H9 (cell line): Measurements from ENCODE around the gene ATP2A1. TPM values are rescaled to one million over a fixed set of nuclear protein-coding genes. Genes with fewer than 3 reads are reported as not detected.
A peak's percentile ranks its signal among the peaks of the same experiment; 100 is the strongest.

ENCODE experiments used
- DNase-seq: peaks from one replicate; pipeline ENCODE4 v3.0.0-alpha.2; 2017
- H2AFZ ChIP-seq: one replicate; pipeline ENCODE4 v1.6.1; 2013; ENCODE audit warnings: mild to moderate bottlenecking, low read length, control low read depth, moderate library complexity
- H2AK5ac ChIP-seq: 2 replicates; pipeline ENCODE4 v1.6.1; 2013; ENCODE audit warnings: low read length, control low read depth, mixed read lengths; ENCODE audit not compliant: insufficient read length
- H2BK120ac ChIP-seq: one replicate; pipeline ENCODE4 v1.6.1; 2013; ENCODE audit warnings: low read depth, mild to moderate bottlenecking, low read length, control low read depth, inconsistent platforms; ENCODE audit not compliant: poor library complexity, severe bottlenecking
- H2BK12ac ChIP-seq: 2 replicates; pipeline ENCODE4 v1.6.1; 2013; ENCODE audit warnings: low read length, control low read depth, mixed read lengths, low read depth; ENCODE audit not compliant: insufficient read length
- H2BK15ac ChIP-seq: 2 replicates; pipeline ENCODE4 v1.6.1; 2013; ENCODE audit warnings: low read depth, low read length, control low read depth
- H2BK20ac ChIP-seq: one replicate; pipeline ENCODE4 v1.6.1; 2013; ENCODE audit warnings: low read depth, mild to moderate bottlenecking, low read length, control low read depth, inconsistent platforms; ENCODE audit not compliant: poor library complexity, severe bottlenecking
- H2BK5ac ChIP-seq: 2 replicates; pipeline ENCODE4 v1.6.1; 2013; ENCODE audit warnings: low read length, control low read depth, mixed read lengths; ENCODE audit not compliant: insufficient read length
- H3K14ac ChIP-seq: 2 replicates; pipeline ENCODE4 v1.6.1; 2013; ENCODE audit warnings: low read length, control low read depth; ENCODE audit not compliant: insufficient read depth
- H3K18ac ChIP-seq: 2 replicates; pipeline ENCODE4 v1.6.1; 2013; ENCODE audit warnings: low read depth, mild to moderate bottlenecking, mixed read lengths, low read length, control low read depth; ENCODE audit not compliant: insufficient read length
- H3K23ac ChIP-seq: 2 replicates; pipeline ENCODE4 v1.6.1; 2013; ENCODE audit warnings: low read length, control low read depth, mixed read lengths, low read depth; ENCODE audit not compliant: insufficient read length
- H3K23me2 ChIP-seq: 2 replicates; pipeline ENCODE4 v1.6.1; 2013; ENCODE audit warnings: low read depth, mild to moderate bottlenecking, mixed read lengths, low read length, control low read depth; ENCODE audit not compliant: insufficient read length, poor library complexity, severe bottlenecking
- H3K27ac ChIP-seq: 2 replicates; pipeline ENCODE4 v1.5.1; 2013; ENCODE audit warnings: low read length, control low read depth, mixed read lengths, low read depth; ENCODE audit not compliant: insufficient read length
- H3K27me3 ChIP-seq: 2 replicates; pipeline ENCODE4 v1.6.1; 2013; ENCODE audit warnings: low read length, control low read depth, inconsistent platforms; ENCODE audit not compliant: insufficient read depth
- H3K4ac ChIP-seq: 2 replicates; pipeline ENCODE4 v1.6.1; 2013; ENCODE audit warnings: low read depth, mild to moderate bottlenecking, control low read depth, inconsistent platforms, low read length, moderate library complexity
- H3K4me1 ChIP-seq: 2 replicates; pipeline ENCODE4 v1.6.1; 2013; ENCODE audit warnings: low read length, control low read depth, inconsistent platforms; ENCODE audit not compliant: insufficient read depth
- H3K4me2 ChIP-seq: 2 replicates; pipeline ENCODE4 v1.6.1; 2013; ENCODE audit warnings: low read length, control low read depth, mixed read lengths; ENCODE audit not compliant: insufficient read length, insufficient read depth
- H3K56ac ChIP-seq: 2 replicates; pipeline ENCODE4 v1.6.1; 2013; ENCODE audit warnings: low read depth, mild to moderate bottlenecking, mixed read lengths, low read length, control low read depth; ENCODE audit not compliant: insufficient read length
- H3K79me1 ChIP-seq: 2 replicates; pipeline ENCODE4 v1.6.1; 2013; ENCODE audit warnings: low read depth, mild to moderate bottlenecking, moderate library complexity, low read length, control low read depth, inconsistent platforms; ENCODE audit not compliant: insufficient read depth, poor library complexity, severe bottlenecking
- H3K79me2 ChIP-seq: 2 replicates; pipeline ENCODE4 v1.6.1; 2013; ENCODE audit warnings: low read length, control low read depth, inconsistent platforms; ENCODE audit not compliant: insufficient read depth
- H3K9ac ChIP-seq: 2 replicates; pipeline ENCODE4 v1.6.1; 2013; ENCODE audit warnings: low read length, control low read depth, mixed read lengths; ENCODE audit not compliant: insufficient read length; ENCODE audit errors: extremely low read depth
- H3K9me3 ChIP-seq: one replicate; pipeline ENCODE4 v1.6.1; 2013; ENCODE audit warnings: low read depth, low read length, inconsistent platforms; ENCODE audit not compliant: control insufficient read depth
- H3T11ph ChIP-seq: one replicate; pipeline ENCODE4 v1.6.1; 2013; ENCODE audit warnings: mild to moderate bottlenecking, low read length, control low read depth, inconsistent platforms
- H4K20me1 ChIP-seq: one replicate; pipeline ENCODE4 v1.6.1; 2013; ENCODE audit not compliant: control insufficient read depth, insufficient read length, insufficient read depth
- H4K5ac ChIP-seq: 2 replicates; pipeline ENCODE4 v1.6.1; 2013; ENCODE audit warnings: low read depth, mild to moderate bottlenecking, mixed read lengths, low read length, control low read depth; ENCODE audit not compliant: insufficient read length
- H4K8ac ChIP-seq: replicated peaks from 2 replicates; pipeline ENCODE4 v1.6.1; 2013; ENCODE audit warnings: low read length, control low read depth, mixed read lengths, low read depth; ENCODE audit not compliant: insufficient read length
- H4K91ac ChIP-seq: 2 replicates; pipeline ENCODE4 v1.6.1; 2013; ENCODE audit warnings: low read depth, mild to moderate bottlenecking, moderate library complexity, mixed read lengths, low read length, control low read depth; ENCODE audit not compliant: insufficient read length
- H3K27ac Mint-ChIP-seq, 3 experiments: 2 replicates in 2 of 3; 3 replicates in 1 of 3; pipeline ENCODE4 v1.8.0; 2020 to 2021; ENCODE audit warnings: mixed read lengths in 3 of 3, mild to moderate bottlenecking in 1 of 3, moderate library complexity in 1 of 3
- H3K27me3 Mint-ChIP-seq: 2 replicates; pipeline ENCODE4 v1.8.0; 2021; ENCODE audit warnings: low read depth, mild to moderate bottlenecking, moderate library complexity, mixed read lengths
- H3K36me3 Mint-ChIP-seq, 3 experiments: 2 replicates in 2 of 3; 3 replicates in 1 of 3; pipeline ENCODE4 v1.8.0; 2020 to 2021; ENCODE audit warnings: low read depth in 3 of 3, mixed read lengths in 3 of 3; ENCODE audit not compliant: insufficient read depth in 1 of 3
- H3K4me1 Mint-ChIP-seq, 2 experiments: 2 replicates each; pipeline ENCODE4 v1.8.0; 2020; ENCODE audit warnings: mixed read lengths in 2 of 2
- H3K4me3 Mint-ChIP-seq, 2 experiments: 2 replicates in 1 of 2; 3 replicates in 1 of 2; pipeline ENCODE4 v1.8.0; 2020 to 2021; ENCODE audit warnings: mild to moderate bottlenecking in 2 of 2, mixed read lengths in 2 of 2, moderate library complexity in 1 of 2
- H3K9me3 Mint-ChIP-seq, 2 experiments: 2 replicates in 1 of 2; 3 replicates in 1 of 2; pipeline ENCODE4 v1.8.0; 2020; ENCODE audit warnings: mild to moderate bottlenecking in 2 of 2, mixed read lengths in 2 of 2, moderate library complexity in 1 of 2
- CTCF ChIP-seq: fragments of 200-600 bp; sonication (generic); conservative IDR thresholded peaks from 3 replicates; pipeline ENCODE4 v1.8.0; 2021; ENCODE audit warnings: antibody characterized with exemption, mild to moderate bottlenecking
- WGBS: extraction: QIAGEN DNeasy Blood & Tissue Kit; methylation state at CpG from one replicate; pipeline ENCODE4 v1.1.7; 2013; ENCODE audit warnings: missing lambda C conversion rate, low lambda C conversion rate, mixed read lengths; ENCODE audit not compliant: insufficient read length; ENCODE audit errors: extremely low coverage; 5-methylcytosine and 5-hydroxymethylcytosine counted together
- total RNA-seq: library from RNA; stranded (reverse); gene quantifications from 2 replicates; pipeline ENCODE4 v1.2.1, GENCODE V29; 2021

ATP2A1 gene
- total RNA-seq, 1 experiment from 2014 or later: 4.6 TPM

- peak overlapping the region; percentile 90 to 97 (median 94); a peak in 5 of 7 replicates for H3K27ac Mint-ChIP-seq
- peak overlapping the region; percentile 73 for H3K9ac ChIP-seq
- TF ChIP-seq CTCF: no peak
Measured at GRCh38 chr16:28845293-28845692, 33.0 kb upstream of the ATP2A1 start.

More at GRCh38 chr16:28845293-28845692, 33.0 kb upstream of the ATP2A1 start:
- no peak overlapping the region for H4K8ac ChIP-seq
- no peak overlapping the region for H3K23ac ChIP-seq
- H3K79me1 ChIP-seq: no peaks in the 10 kb centered on the region
- H3K79me2 ChIP-seq: no peaks in the 10 kb centered on the region; the same call in 1 of the 2 replicates
- H3K23me2 ChIP-seq: peaks cover 5% of the 10 kb centered on the region
- H3K27ac ChIP-seq: no peak overlapping the region
- H3K14ac ChIP-seq: no peak overlapping the region
- H3K4me1 ChIP-seq: no peaks in the 10 kb centered on the region
- no peak for DNase-seq
- WGBS: no CpG with 5 or more reads among the region's 10 CpGs
- no peak overlapping the region for H3T11ph ChIP-seq
- peak overlapping the region; percentile 61 for H3K4me2 ChIP-seq
- H3K27me3 ChIP-seq: no peaks in the 10 kb centered on the region
- peaks cover 8 to 17% of the 10 kb centered on the region in 2 experiments for H3K4me1 Mint-ChIP-seq
- no peak overlapping the region for H2BK12ac ChIP-seq
- H2BK20ac ChIP-seq: no peak overlapping the region
- H3K9me3 ChIP-seq: no peaks in the 10 kb centered on the region
- H3K18ac ChIP-seq: no peak overlapping the region
- H3K9me3 Mint-ChIP-seq: no peaks in the 10 kb centered on the region
- H3K4me3 Mint-ChIP-seq: peak overlapping the region; percentile 96 to 99
- H2AFZ ChIP-seq: no peak overlapping the region
- no peak overlapping the region for H3K56ac ChIP-seq
- H2BK120ac ChIP-seq: no peak overlapping the region
- no peak overlapping the region for H3K4ac ChIP-seq
- H4K91ac ChIP-seq: no peak overlapping the region
- H4K5ac ChIP-seq: no peak overlapping the region
- no peaks in the 10 kb centered on the region; the same call in 1 of the 2 replicates for H3K27me3 Mint-ChIP-seq
- no peak overlapping the region for H2BK5ac ChIP-seq
- no peak overlapping the region for H2BK15ac ChIP-seq
- no peak overlapping the region for H2AK5ac ChIP-seq
- H3K36me3 Mint-ChIP-seq: peaks cover 35 to 51% (median 36%) of the 10 kb centered on the region in 3 experiments; a peak in 6 of 7 replicates
- no peaks in the 10 kb centered on the region for H4K20me1 ChIP-seq
